ENCODE data around the gene C11orf24. TPM values are rescaled to one million over a fixed set of nuclear protein-coding genes. Genes with fewer than 3 reads are reported as not detected.

Gene C11orf24
- total RNA-seq, 2 donors from 2014 or later: 55.3 to 66.6 TPM

- Histone ChIP-seq H3K27ac (peak overlapping the region; percentile 90), H3K36me3 (no peaks in the 10 kb centered on the region), H3K9me3 (no peaks in the 10 kb centered on the region), H3K4me1 (peaks cover 15% of the 10 kb centered on the region), H3K27me3 (no peaks in the 10 kb centered on the region), H3K9ac (ENCODE audit: low read depth in 2 of 2, low read length in 2 of 2) (peak overlapping the region; percentile 64 to 87), H3K4me3 (no peak overlapping the region)
- intact Hi-C loops (cut with DNase I): loop anchor here (2.0 to 10.0 kb wide), 2 partner anchors 41 to 147 kb away; no protein-coding TSS in a partner anchor
- DNase-seq: peak; percentile 95
- peak; percentile 98 for TF ChIP-seq CTCF (IDR thresholded peaks at IDR 0.05)
Observed at GRCh38 chr11:68297812-68298658, 26.3 kb upstream of the C11orf24 start.

- TF ChIP-seq CTCF (IDR thresholded peaks at IDR 0.05): no peak
- H3K9ac ChIP-seq (ENCODE audit: low read depth in 2 of 2, low read length in 2 of 2): peak overlapping the region in 1 of 2 donors; percentile 87
- no peak for DNase-seq
- no peaks in the 10 kb centered on the region for H3K27me3 ChIP-seq
- peaks cover 13% of the 10 kb centered on the region for H3K4me1 ChIP-seq
- no peaks in the 10 kb centered on the region for H3K9me3 ChIP-seq
- H3K4me3 ChIP-seq: no peak overlapping the region
- H3K27ac ChIP-seq: peak overlapping the region; percentile 90
- H3K36me3 ChIP-seq: no peaks in the 10 kb centered on the region
- intact Hi-C loops (cut with DNase I): loop anchor here (2.0 to 10.0 kb wide), 2 partner anchors 41 to 147 kb away; no protein-coding TSS in a partner anchor
Observed at GRCh38 chr11:68297494-68297811, 25.7 kb upstream of the C11orf24 start.

- Histone ChIP-seq H3K4me1 (peaks cover 13% of the 10 kb centered on the region), H3K4me3 (no peak overlapping the region), H3K27me3 (no peaks in the 10 kb centered on the region), H3K9ac (ENCODE audit: low read depth in 2 of 2, low read length in 2 of 2) (peak overlapping the region; percentile 30 to 87), H3K36me3 (no peaks in the 10 kb centered on the region), H3K27ac (peak overlapping the region; percentile 90), H3K9me3 (no peaks in the 10 kb centered on the region)
- intact Hi-C loops (cut with DNase I): loop anchor here (2.0 to 10.0 kb wide), 2 partner anchors 40 to 148 kb away; no protein-coding TSS in a partner anchor
- no peak for TF ChIP-seq CTCF (IDR thresholded peaks at IDR 0.05)
- DNase-seq: no peak
Observed at GRCh38 chr11:68297052-68297378, 25.2 kb upstream of the C11orf24 start.

GRCh38 chr11:68296344-68297051 is 24.7 kb upstream of the C11orf24 start:
- peak overlapping the region; percentile 90 for H3K27ac ChIP-seq
- TF ChIP-seq CTCF (IDR thresholded peaks at IDR 0.05): no peak

GRCh38 chr11:68295940-68296339 is 24.2 kb upstream of the C11orf24 start:
- no peak for DNase-seq
- Histone ChIP-seq H3K27ac (no peak overlapping the region), H3K4me3 (no peak overlapping the region), H3K36me3 (no peaks in the 10 kb centered on the region), H3K9me3 (no peaks in the 10 kb centered on the region), H3K9ac (ENCODE audit: low read depth in 2 of 2, low read length in 2 of 2) (peak overlapping the region in 1 of 2 donors; percentile 87), H3K4me1 (peaks cover 13% of the 10 kb centered on the region), H3K27me3 (no peaks in the 10 kb centered on the region)
- TF ChIP-seq CTCF (IDR thresholded peaks at IDR 0.05): no peak
- intact Hi-C loops (cut with DNase I): loop anchor here (2.0 to 10.0 kb wide), 2 partner anchors 39 to 149 kb away; no protein-coding TSS in a partner anchor

More at GRCh38 chr11:68296344-68297051, 24.7 kb upstream of the C11orf24 start:
- Histone ChIP-seq H3K36me3 (no peaks in the 10 kb centered on the region), H3K9me3 (no peaks in the 10 kb centered on the region), H3K9ac (ENCODE audit: low read depth in 2 of 2, low read length in 2 of 2) (peak overlapping the region; percentile 30 to 87), H3K27me3 (no peaks in the 10 kb centered on the region), H3K4me1 (peaks cover 13% of the 10 kb centered on the region), H3K4me3 (no peak overlapping the region)
- DNase-seq: peak; percentile 73
- intact Hi-C loops (cut with DNase I): loop anchor here (2.0 to 10.0 kb wide), 2 partner anchors 40 to 148 kb away; no protein-coding TSS in a partner anchor

All from colonic mucosa (tissue), 4 donors.